ENCODE data around the gene PITPNC1. TPM values are rescaled to one million over a fixed set of nuclear protein-coding genes. Genes with fewer than 3 reads are reported as not detected.

PITPNC1 gene
- total RNA-seq, 2 donors from 2014 or later = 10.8 to 20.4 TPM

GRCh38 chr17:67655478-67656148, 278.5 kb downstream of the PITPNC1 start:
- Histone ChIP-seq H3K27me3 (no peaks in the 10 kb centered on the region), H3K4me1 (no peaks in the 10 kb centered on the region), H3K9ac (ENCODE audit: low read depth in 2 of 2, low read length in 2 of 2) (no peak overlapping the region), H3K27ac (no peak overlapping the region), H3K36me3 (no peaks in the 10 kb centered on the region), H3K4me3 (no peak overlapping the region), H3K9me3 (no peaks in the 10 kb centered on the region)
- no peak for TF ChIP-seq CTCF (IDR thresholded peaks at IDR 0.05)
- DNase-seq = no peak
- intact Hi-C loops (cut with DNase I) = no loop called here

- intact Hi-C loops (cut with DNase I) = no loop called here
- no peak for DNase-seq
- H3K9ac ChIP-seq (ENCODE audit: low read depth in 2 of 2, low read length in 2 of 2) = no peak overlapping the region
These were observed 279.6 kb downstream of the PITPNC1 start for GRCh38 chr17:67656494-67657203.

GRCh38 chr17:67657596-67657995, 280.5 kb downstream of the PITPNC1 start:
- no peaks in the 10 kb centered on the region for H3K36me3 ChIP-seq
- no peaks in the 10 kb centered on the region for H3K9me3 ChIP-seq
- no peaks in the 10 kb centered on the region for H3K27me3 ChIP-seq
- H3K9ac ChIP-seq (ENCODE audit: low read depth in 2 of 2, low read length in 2 of 2) = no peak overlapping the region
- no peak for TF ChIP-seq CTCF (IDR thresholded peaks at IDR 0.05)
- H3K27ac ChIP-seq = no peak overlapping the region
- H3K4me1 ChIP-seq = no peaks in the 10 kb centered on the region
- intact Hi-C loops (cut with DNase I) = no loop called here
- DNase-seq = no peak
- no peak overlapping the region for H3K4me3 ChIP-seq

More at GRCh38 chr17:67656494-67657203, 279.6 kb downstream of the PITPNC1 start:
- H3K9me3 ChIP-seq = no peaks in the 10 kb centered on the region
- H3K36me3 ChIP-seq = no peaks in the 10 kb centered on the region
- no peaks in the 10 kb centered on the region for H3K27me3 ChIP-seq
- H3K4me3 ChIP-seq = no peak overlapping the region
- H3K27ac ChIP-seq = no peak overlapping the region
- no peak for TF ChIP-seq CTCF (IDR thresholded peaks at IDR 0.05)
- no peaks in the 10 kb centered on the region for H3K4me1 ChIP-seq

- Histone ChIP-seq H3K9ac (ENCODE audit: low read depth in 2 of 2, low read length in 2 of 2) (no peak overlapping the region), H3K27ac (no peak overlapping the region), H3K36me3 (no peaks in the 10 kb centered on the region), H3K27me3 (no peaks in the 10 kb centered on the region), H3K9me3 (no peaks in the 10 kb centered on the region), H3K4me1 (no peaks in the 10 kb centered on the region), H3K4me3 (no peak overlapping the region)
- DNase-seq = no peak
- no peak for TF ChIP-seq CTCF (IDR thresholded peaks at IDR 0.05)
- intact Hi-C loops (cut with DNase I) = no loop called here
These were observed 281.2 kb downstream of the PITPNC1 start for GRCh38 chr17:67658265-67658664.

- TF ChIP-seq CTCF (IDR thresholded peaks at IDR 0.05) = no peak
- no peaks in the 10 kb centered on the region for H3K9me3 ChIP-seq
- H3K36me3 ChIP-seq = no peaks in the 10 kb centered on the region
- H3K27me3 ChIP-seq = no peaks in the 10 kb centered on the region
- H3K4me3 ChIP-seq = no peak overlapping the region
- no peak overlapping the region for H3K9ac ChIP-seq (ENCODE audit: low read depth in 2 of 2, low read length in 2 of 2)
- intact Hi-C loops (cut with DNase I) = no loop called here
- no peaks in the 10 kb centered on the region for H3K4me1 ChIP-seq
- no peak for DNase-seq
- no peak overlapping the region for H3K27ac ChIP-seq
These were observed 281.9 kb downstream of the PITPNC1 start for GRCh38 chr17:67659028-67659427.

All from colonic mucosa (tissue), 4 donors.